ENCODE results near the gene CCDC149.

DNA sequence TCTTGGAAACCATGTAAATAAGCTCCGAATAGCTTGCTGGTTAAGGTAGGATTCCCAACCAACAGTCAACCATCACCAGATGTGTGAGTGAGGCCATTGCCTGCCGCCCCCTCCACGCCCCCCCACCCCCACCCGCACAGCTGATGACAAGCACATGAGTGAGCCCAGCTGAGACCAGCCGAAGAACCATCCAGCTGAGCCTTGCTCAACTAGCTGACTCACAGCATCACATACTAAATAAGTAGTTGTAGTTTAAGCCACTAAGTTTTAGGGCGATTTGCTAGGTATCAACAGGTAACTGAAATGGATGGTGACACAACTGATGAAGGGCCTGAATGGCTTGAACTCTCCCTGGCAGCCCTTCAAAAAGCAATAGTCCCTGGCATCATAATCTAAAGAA, 1.6 kb upstream of the CCDC149 start:
- TF ChIP-seq GABPA (IDR thresholded peaks at IDR 0.05 in 1 of 2, conservative IDR thresholded peaks at IDR 0.05 in 1 of 2) (no peak), REST (IDR thresholded peaks at IDR 0.05) (no peak), YY1 (IDR thresholded peaks at IDR 0.05) (no peak), HNF4G (IDR thresholded peaks at IDR 0.05) (no peak), RAD21 (IDR thresholded peaks at IDR 0.05) (no peak), ATF3 (IDR thresholded peaks at IDR 0.05) (no peak), MAX (IDR thresholded peaks at IDR 0.05) (no peak), JUND (IDR thresholded peaks at IDR 0.05) (no peak), ZBTB33 (IDR thresholded peaks at IDR 0.05) (no peak), HNF4A (conservative IDR thresholded peaks at IDR 0.05) (no peak), TAF1 (conservative IDR thresholded peaks at IDR 0.05) (no peak), RXRA (IDR thresholded peaks at IDR 0.05) (no peak)
- TF ChIP-seq, protein P1, sequence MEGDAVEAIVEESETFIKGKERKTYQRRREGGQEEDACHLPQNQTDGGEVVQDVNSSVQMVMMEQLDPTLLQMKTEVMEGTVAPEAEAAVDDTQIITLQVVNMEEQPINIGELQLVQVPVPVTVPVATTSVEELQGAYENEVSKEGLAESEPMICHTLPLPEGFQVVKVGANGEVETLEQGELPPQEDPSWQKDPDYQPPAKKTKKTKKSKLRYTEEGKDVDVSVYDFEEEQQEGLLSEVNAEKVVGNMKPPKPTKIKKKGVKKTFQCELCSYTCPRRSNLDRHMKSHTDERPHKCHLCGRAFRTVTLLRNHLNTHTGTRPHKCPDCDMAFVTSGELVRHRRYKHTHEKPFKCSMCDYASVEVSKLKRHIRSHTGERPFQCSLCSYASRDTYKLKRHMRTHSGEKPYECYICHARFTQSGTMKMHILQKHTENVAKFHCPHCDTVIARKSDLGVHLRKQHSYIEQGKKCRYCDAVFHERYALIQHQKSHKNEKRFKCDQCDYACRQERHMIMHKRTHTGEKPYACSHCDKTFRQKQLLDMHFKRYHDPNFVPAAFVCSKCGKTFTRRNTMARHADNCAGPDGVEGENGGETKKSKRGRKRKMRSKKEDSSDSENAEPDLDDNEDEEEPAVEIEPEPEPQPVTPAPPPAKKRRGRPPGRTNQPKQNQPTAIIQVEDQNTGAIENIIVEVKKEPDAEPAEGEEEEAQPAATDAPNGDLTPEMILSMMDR (IDR thresholded peaks at IDR 0.05; ENCODE audit: low read depth, low read length, missing input control) = no peak

All from liver (tissue), 3 donors.